Prostate gland (tissue), 2 donors: Measurements from ENCODE around the gene KDELR1.
A peak's percentile ranks its signal among the peaks of the same experiment; 100 is the strongest.

Experiments used
- POLR2A ChIP-seq: fragments of 450-650 bp; IDR thresholded peaks from one replicate; pipeline ENCODE4 v1.6.1; 2016; ENCODE audit warnings: antibody characterized with exemption, mild to moderate bottlenecking
- POLR2AphosphoS5 ChIP-seq: sonication (generic); formaldehyde crosslinking; IDR thresholded peaks from one replicate; pipeline ENCODE4 v1.6.1; 2017; ENCODE audit warnings: antibody characterized with exemption
- TF ChIP-seq, protein P1 (sequence below), 4 experiments: fragments of 200-600 bp in 2 of 4; fragments of 450-650 bp in 2 of 4; sonication (generic) in 2 of 4; IDR thresholded peaks; 1 replicate in 3 of 4; 2 replicates in 1 of 4; pipeline ENCODE4 v1.5.1; 2016 to 2019; ENCODE audit warnings: antibody characterized with exemption in 4 of 4, mild to moderate bottlenecking in 2 of 4, moderate library complexity in 2 of 4

DNA sequence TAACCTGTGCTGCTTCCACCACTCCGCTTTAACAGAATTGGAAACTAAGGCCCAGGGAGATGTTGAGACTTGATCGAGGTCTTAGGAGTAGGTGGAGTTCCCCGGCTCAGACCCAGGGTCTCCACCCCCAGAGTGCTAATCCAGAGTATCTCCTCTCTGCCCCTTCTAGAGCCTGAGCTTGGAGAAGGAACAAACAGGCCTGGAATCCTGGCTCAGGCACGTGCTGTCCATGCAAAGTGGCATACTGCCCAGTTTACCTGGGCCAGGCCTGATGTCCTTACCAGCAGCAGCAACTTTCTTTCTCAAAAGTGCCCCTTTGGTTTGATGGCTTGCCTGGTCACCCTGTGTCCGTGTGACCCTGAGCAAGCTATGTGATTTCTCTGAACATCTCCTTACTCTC is 23.5 kb downstream of the KDELR1 start:
- TF ChIP-seq POLR2AphosphoS5: peak; percentile 44
- TF ChIP-seq, protein P1, sequence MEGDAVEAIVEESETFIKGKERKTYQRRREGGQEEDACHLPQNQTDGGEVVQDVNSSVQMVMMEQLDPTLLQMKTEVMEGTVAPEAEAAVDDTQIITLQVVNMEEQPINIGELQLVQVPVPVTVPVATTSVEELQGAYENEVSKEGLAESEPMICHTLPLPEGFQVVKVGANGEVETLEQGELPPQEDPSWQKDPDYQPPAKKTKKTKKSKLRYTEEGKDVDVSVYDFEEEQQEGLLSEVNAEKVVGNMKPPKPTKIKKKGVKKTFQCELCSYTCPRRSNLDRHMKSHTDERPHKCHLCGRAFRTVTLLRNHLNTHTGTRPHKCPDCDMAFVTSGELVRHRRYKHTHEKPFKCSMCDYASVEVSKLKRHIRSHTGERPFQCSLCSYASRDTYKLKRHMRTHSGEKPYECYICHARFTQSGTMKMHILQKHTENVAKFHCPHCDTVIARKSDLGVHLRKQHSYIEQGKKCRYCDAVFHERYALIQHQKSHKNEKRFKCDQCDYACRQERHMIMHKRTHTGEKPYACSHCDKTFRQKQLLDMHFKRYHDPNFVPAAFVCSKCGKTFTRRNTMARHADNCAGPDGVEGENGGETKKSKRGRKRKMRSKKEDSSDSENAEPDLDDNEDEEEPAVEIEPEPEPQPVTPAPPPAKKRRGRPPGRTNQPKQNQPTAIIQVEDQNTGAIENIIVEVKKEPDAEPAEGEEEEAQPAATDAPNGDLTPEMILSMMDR (IDR thresholded peaks at IDR 0.05): no peak
- no peak for TF ChIP-seq POLR2A
